Adipose tissue (tissue), 3 donors: ENCODE measurements around the gene VANGL2. TPM values are rescaled to one million over a fixed set of nuclear protein-coding genes. Genes with fewer than 3 reads are reported as not detected.

Experiments
- H3K27ac ChIP-seq: one replicate; pipeline ENCODE4 v1.5.1; 2013; ENCODE audit warnings: low read depth, low read length
- WGBS, 3 donors: extraction: QIAGEN DNeasy Blood & Tissue Kit; methylation state at CpG; one replicate each; pipeline ENCODE4 v1.1.7; 2013; 5-methylcytosine and 5-hydroxymethylcytosine counted together
- polyA plus RNA-seq, 3 donors: library from polyadenylated mRNA; stranded (reverse); fragments of 200-250 nt; gene quantifications; one replicate each; pipeline ENCODE4 v1.2.3, GENCODE V29; 2013
- donor health status: healthy with polysubstance abuse.
- donor health status: Bipolar disorder and iron deficiency.
- donor health status: healthy.

VANGL2 gene
- polyA plus RNA-seq, 3 donors: 0.58 to 1.9 (median 1.2) TPM

DNA sequence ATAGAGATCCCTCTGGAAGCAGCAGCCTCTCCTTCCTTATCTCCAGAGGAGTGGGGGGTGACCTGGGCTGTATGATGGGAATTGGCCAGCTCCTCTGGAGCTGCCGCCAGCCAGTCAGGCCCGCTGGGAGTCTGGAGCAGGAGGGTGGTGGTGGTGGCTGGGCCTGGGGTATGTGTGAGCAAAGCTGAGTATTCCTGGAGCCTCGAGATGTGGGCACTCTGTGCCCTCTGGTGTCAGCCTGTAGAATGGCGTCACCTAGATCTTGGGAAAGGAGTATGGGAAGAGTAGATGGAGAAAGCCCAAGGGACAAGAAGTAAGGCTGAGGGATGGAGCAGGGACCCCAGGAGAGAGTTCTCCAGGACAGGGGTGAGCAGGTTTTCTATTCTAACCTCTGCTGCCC, 16.0 kb downstream of the VANGL2 start:
- no peak overlapping the region for H3K27ac ChIP-seq
- 49 to 77% (median 70%) methylated on average over 4 of the region's 4 CpGs for WGBS, 3 donors

DNA sequence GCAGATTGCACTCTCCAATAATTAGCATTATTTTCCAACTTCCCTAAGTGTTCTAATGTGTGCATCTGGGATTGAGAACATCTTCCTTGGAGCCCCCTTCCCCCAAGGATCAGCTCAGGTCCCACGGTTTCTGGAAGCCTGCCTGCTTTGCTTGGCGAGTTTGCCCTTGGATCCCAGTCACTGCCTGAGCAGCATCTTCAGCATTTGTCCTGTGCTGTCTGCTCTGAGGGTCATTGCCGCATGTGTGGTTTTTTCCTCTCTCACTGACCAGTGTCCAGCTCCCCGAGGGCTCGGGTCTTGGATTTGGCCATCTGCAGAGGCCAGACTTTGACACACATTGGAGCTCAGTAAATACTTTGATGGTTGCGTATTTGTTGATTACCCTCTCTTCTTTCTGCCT, 18.1 kb downstream of the VANGL2 start:
- 69 to 85% (median 84%) methylated on average over 6 of the region's 6 CpGs for WGBS, 3 donors
- H3K27ac ChIP-seq: no peak overlapping the region

- H3K27ac ChIP-seq: no peak overlapping the region
- 87 to 94% (median 94%) methylated on average over 29 to 34 of the region's 34 CpGs for WGBS, 3 donors
Measured at GRCh38 chr1:160419150-160419837, 18.9 kb downstream of the VANGL2 start.

GRCh38 chr1:160419838-160420169, 19.4 kb downstream of the VANGL2 start:
- 90 to 95% (median 90%) methylated on average over 4 of the region's 4 CpGs for WGBS, 3 donors
- no peak overlapping the region for H3K27ac ChIP-seq

DNA sequence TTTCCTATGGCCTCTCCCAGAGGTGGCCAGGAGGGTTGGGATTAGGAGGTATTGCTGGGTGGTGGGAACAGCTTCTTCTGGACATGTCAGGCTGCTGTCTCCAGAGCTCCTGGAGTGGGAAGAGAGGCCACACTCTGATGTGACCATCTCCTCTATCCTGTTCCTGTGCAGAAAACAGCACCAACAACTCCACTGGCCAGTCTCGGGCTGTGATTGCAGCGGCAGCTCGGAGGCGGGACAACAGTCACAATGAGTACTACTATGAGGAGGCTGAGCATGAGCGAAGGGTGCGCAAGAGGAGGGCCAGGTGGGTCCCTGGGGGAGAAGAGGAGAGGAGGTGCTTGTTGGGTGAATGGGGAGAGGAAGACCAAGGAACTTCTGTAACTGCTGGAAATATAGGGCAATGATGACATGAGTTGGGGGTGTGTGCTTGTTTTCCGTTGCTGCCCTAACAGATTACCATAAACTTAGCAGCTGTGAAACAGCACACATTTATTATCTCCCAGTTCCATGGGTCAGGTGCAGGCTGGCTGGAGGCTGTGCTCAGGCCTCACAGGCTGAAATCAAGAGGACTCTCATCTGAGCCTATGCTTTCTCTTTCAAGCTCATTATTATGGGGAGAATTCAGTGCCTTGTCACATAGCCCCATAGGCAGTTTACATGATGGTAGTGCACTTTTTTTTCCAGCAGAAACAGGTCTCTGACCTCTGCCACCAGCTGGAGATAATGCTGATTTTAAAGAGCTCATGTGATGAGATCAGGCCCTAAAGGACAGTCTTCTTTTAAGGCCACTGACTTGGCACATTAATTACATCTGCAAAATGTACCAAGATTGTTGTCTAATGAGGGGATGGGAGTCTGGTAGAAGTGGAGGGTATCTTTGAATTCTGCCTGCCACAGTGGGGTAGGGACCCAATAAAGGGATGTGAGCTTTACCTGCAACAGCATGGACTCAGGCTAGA, 20.8 kb downstream of the VANGL2 start:
- no peak overlapping the region for H3K27ac ChIP-seq
- 93 to 97% (median 93%) methylated on average over 7 of the region's 7 CpGs for WGBS, 3 donors

DNA sequence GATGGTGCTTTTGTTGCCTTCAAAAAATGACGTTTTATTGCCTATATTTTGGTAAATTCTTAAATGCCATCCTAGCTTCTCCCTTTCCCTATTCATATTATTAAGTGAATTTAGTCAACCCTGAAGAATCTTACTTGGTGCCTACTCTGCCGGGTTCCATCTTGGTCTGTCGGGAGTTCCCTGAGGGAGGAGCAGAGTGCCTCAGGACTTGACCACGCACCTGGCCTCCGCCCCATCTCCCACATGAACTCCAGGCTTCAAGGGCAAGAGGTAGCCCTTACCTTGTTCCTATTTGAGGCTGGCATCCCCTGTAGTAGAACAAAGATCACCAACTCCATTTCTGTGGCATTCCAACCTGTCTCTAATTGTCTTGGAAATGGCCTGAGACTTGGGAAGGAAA, 21.5 kb downstream of the VANGL2 start:
- 85 to 92% (median 91%) methylated on average over 5 of the region's 5 CpGs for WGBS, 3 donors
- H3K27ac ChIP-seq: no peak overlapping the region

DNA sequence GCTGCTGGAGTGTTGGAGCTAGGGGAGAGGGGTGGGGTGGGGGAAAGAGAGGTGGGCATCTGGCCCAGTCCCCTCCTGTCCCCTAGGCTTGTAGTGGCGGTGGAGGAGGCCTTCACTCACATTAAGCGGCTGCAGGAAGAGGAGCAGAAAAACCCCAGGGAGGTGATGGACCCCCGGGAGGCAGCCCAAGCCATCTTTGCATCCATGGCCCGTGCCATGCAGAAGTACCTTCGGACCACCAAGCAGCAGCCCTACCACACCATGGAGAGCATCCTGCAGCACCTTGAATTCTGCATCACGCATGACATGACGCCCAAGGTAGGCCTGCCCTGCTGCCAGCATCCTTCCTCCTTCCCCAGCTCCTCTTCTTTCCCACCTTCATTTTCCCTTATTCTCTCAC, 23.6 kb downstream of the VANGL2 start:
- H3K27ac ChIP-seq: no peak overlapping the region
- 85 to 100% (median 96%) methylated on average over 6 to 7 of the region's 7 CpGs for WGBS, 3 donors

DNA sequence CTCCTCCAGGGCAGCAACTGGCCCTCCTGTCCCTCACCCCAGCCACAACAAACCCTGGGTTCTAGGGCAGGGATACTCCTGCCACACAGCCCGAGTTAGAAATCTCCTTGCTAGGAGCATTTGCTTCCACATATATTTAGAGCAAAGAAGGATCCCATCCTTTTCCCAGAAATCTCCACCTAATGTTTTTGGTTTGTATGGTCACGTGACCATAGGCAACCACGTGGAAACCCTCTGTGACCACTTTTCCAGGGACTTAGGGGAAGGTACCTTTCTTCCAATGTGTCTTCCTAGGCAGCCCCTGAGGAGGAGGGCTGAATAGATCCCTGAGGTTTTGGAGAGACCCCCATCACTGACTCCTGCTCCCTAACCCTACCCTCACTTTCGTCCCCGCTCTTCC, 25.5 kb downstream of the VANGL2 start:
- WGBS, 3 donors: 88 to 89% (median 89%) methylated on average over 5 of the region's 5 CpGs

DNA sequence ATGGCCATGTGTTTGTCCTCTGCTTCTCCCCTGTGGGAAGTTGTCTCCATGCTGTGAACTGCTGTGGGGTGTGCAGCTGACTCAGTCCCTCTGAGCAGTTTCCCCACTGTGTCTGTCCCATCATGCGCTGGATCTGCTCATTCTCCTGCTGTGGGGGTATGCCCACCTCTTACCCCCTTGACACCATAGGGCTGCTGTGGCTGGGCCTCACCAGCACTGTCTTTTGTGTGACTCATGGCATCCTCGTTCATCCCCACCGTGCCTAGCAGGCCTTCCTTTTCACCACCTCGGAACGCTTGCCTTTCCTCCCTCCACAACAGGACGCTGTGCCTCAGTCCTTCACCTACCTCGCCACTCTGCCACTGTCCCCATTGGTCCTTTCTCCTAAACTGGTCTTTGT, 27.3 kb downstream of the VANGL2 start:
- 89 to 90% (median 89%) methylated on average over 7 of the region's 7 CpGs for WGBS, 3 donors
- H3K27ac ChIP-seq: no peak overlapping the region

More for the DNA sequence above, 25.5 kb downstream of the VANGL2 start:
- H3K27ac ChIP-seq: no peak overlapping the region

DNA sequence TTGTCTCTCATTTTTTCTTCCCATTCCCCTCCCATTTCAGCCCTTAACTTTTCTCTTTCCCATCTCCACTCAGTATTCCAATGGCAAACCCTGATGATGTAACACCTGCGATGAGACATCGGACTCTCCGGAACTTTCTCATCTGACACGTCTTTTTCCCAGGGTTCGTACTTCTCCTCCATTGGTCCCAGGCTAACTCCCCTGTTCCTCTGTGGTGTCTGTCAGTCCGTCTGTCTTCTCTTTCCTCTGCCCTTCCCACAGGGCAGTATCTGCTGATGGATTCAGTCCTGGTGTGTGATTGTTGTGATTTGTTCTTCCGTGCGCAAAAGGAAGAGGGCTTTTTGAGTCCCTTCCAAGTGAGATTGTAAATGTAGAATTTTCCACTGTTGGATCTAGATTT, 27.7 kb downstream of the VANGL2 start:
- WGBS, 3 donors: 87 to 91% (median 88%) methylated on average over 8 of the region's 8 CpGs
- no peak overlapping the region for H3K27ac ChIP-seq

GRCh38 chr1:160428655-160429054, 28.3 kb downstream of the VANGL2 start:
- WGBS, 3 donors: 44 to 81% (median 68%) methylated on average over 1 of the region's 1 CpG
- H3K27ac ChIP-seq: no peak overlapping the region

DNA sequence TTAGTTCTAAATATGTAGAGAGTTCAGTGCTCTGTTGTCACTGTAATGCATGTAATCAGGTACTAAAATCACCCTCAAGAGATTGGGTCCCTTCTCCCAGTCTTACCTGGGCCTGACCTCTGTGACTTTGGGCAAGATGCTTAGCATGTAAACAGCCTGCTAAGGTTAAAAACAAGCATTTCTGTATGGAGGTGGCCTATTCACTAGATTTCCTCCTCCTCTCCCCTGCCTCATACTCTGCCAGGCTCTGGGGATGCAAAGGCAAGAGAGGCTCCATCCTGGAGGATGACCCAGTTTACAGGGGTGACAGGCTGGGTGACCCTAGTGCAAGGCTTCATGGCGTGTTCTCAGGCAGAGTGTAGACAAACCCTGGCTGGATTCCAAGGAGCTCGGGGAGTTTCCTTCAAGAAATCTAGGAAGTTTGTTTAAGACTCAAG, 28.8 kb downstream of the VANGL2 start:
- WGBS, 3 donors: 13 to 18% (median 17%) methylated on average over 2 of the region's 2 CpGs
- H3K27ac ChIP-seq: no peak overlapping the region

- no peak overlapping the region for H3K27ac ChIP-seq
- WGBS, 3 donors: 60 to 67% (median 61%) methylated on average over 2 of the region's 2 CpGs
Measured at GRCh38 chr1:160429702-160430535, 29.6 kb downstream of the VANGL2 start.

GRCh38 chr1:160431006-160431405, 30.6 kb downstream of the VANGL2 start:
- 83 to 95% (median 88%) methylated on average over 5 of the region's 5 CpGs for WGBS, 3 donors
- H3K27ac ChIP-seq: no peak overlapping the region

GRCh38 chr1:160431571-160431970, 31.2 kb downstream of the VANGL2 start:
- H3K27ac ChIP-seq: no peak overlapping the region
- 90 to 96% (median 93%) methylated on average over 2 of the region's 2 CpGs for WGBS, 3 donors

DNA sequence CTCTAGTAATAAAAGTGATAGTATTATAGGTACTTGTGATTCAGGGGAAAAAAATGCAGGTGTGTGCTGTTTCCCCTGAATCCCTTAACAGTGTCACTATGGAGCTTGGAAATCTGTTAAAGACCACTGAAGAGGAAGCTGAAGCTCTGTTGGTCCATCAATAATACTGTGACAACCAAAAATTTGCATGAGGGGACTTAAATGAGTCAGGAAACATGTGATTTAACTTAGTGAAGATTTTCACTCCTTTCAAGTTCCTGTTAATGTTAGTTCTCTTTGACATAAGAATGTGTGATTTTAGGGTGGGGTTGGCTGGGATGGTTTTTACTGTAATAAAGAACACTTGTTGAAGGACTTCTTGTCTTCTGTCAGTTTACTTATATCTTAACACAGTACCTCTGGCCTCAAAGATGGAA, 32.0 kb downstream of the VANGL2 start:
- no peak overlapping the region for H3K27ac ChIP-seq

DNA sequence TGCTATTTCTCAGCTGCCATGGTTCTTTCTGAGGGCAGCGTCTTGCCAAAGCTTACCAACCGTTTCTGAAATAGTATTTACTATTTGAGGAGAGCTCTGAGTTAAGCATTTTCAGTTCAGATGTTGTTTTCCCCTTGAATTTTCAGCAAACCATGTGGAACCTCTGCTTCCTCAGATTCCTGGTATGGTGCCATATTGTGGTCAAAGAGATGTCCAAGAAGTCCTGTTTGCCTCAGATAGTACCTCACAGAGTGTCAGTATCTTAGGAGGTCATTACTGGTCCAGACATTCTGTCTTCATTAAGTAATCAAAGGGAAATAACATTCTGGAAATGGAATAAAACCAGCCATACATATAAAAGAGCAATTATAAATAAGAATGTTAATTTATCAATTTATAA, 36.6 kb downstream of the VANGL2 start:
- 47 to 89% (median 55%) methylated on average over 2 of the region's 2 CpGs for WGBS, 3 donors
- H3K27ac ChIP-seq: no peak overlapping the region

GRCh38 chr1:160437432-160438316, 37.3 kb downstream of the VANGL2 start:
- 61 to 70% (median 62%) methylated on average over 4 of the region's 4 CpGs for WGBS, 3 donors
- no peak overlapping the region for H3K27ac ChIP-seq
